Calu3 (cell line): ENCODE measurements around the gene EFCAB6. TPM values are rescaled to one million over a fixed set of nuclear protein-coding genes. Genes with fewer than 3 reads are reported as not detected.

Experiments used
- BruUV-seq: library from RNA; stranded (reverse); fragments of 400-500 nt; replicated peaks from 2 replicates; lab custom pipeline; 2021; lab: Mats Ljungman, UMichigan
- CTCF ChIA-PET: fragments of 300-600 bp; sonication (Branson Sonifier 250); formaldehyde crosslinking; loops from one replicate; lab custom pipeline; 2022; ENCODE audit warnings: antibody characterized with exemption; lab: Charles Lee
- DNase-seq: peaks from one replicate; pipeline ENCODE4 v3.0.0; 2022
- H3K27ac Mint-ChIP-seq: one replicate; pipeline ENCODE4 v1.8.0; 2022; ENCODE audit warnings: mixed read lengths; ENCODE audit not compliant: unreplicated experiment
- H3K27me3 Mint-ChIP-seq: one replicate; pipeline ENCODE4 v1.8.0; 2022; ENCODE audit warnings: mixed read lengths; ENCODE audit not compliant: unreplicated experiment
- H3K36me3 Mint-ChIP-seq: one replicate; pipeline ENCODE4 v1.8.0; 2022; ENCODE audit warnings: mild to moderate bottlenecking, moderate library complexity, mixed read lengths; ENCODE audit not compliant: insufficient read depth, unreplicated experiment
- H3K4me1 Mint-ChIP-seq: one replicate; pipeline ENCODE4 v1.8.0; 2022; ENCODE audit warnings: mild to moderate bottlenecking, low read depth, mixed read lengths; ENCODE audit not compliant: unreplicated experiment
- H3K4me3 Mint-ChIP-seq: one replicate; pipeline ENCODE4 v1.8.0; 2022; ENCODE audit warnings: mild to moderate bottlenecking, low read depth, moderate library complexity, mixed read lengths; ENCODE audit not compliant: unreplicated experiment
- H3K9me3 Mint-ChIP-seq: one replicate; pipeline ENCODE4 v1.8.0; 2022; ENCODE audit warnings: low read depth, mixed read lengths; ENCODE audit not compliant: unreplicated experiment
- CTCF ChIP-seq: fragments of 200-600 bp; IDR thresholded peaks from one replicate; pipeline ENCODE4 v1.8.0; 2022; ENCODE audit warnings: antibody characterized with exemption; ENCODE audit not compliant: unreplicated experiment
- intact Hi-C: fragments of 100-400 bp; cut with micrococcal nuclease; formaldehyde crosslinking; loops from one replicate; pipeline ENCODE4 v1.10.0; 2022; ENCODE audit not compliant: unreplicated experiment
- total RNA-seq: library from RNA; stranded (reverse); gene quantifications from 2 replicates; pipeline ENCODE4 v1.2.3, GENCODE V29; 2022

EFCAB6 gene
- total RNA-seq, 1 experiment from 2014 or later, result 2.2 TPM

- BruUV-seq, result no TSS peak
- Mint-ChIP-seq H3K36me3 (peaks cover 5% of the 10 kb centered on the region), H3K27ac (no peak overlapping the region), H3K4me3 (no peak overlapping the region), H3K27me3 (no peaks in the 10 kb centered on the region), H3K9me3 (no peaks in the 10 kb centered on the region), H3K4me1 (no peaks in the 10 kb centered on the region)
- intact Hi-C loops, result no loop called here
- no peak for TF ChIP-seq CTCF
- no peak for DNase-seq
- CTCF ChIA-PET, result no interaction called here
These were observed 28.7 kb upstream of the EFCAB6 start for GRCh38 chr22:43840851-43841250.

GRCh38 chr22:43840431-43840830 lies 28.3 kb upstream of the EFCAB6 start:
- no peaks in the 10 kb centered on the region for H3K27me3 Mint-ChIP-seq
- peaks cover 4% of the 10 kb centered on the region for H3K36me3 Mint-ChIP-seq
- DNase-seq, result no peak
- intact Hi-C loops, result no loop called here
- no peaks in the 10 kb centered on the region for H3K9me3 Mint-ChIP-seq
- TF ChIP-seq CTCF, result no peak
- CTCF ChIA-PET, result no interaction called here
- H3K4me3 Mint-ChIP-seq, result no peak overlapping the region
- BruUV-seq, result no TSS peak
- no peaks in the 10 kb centered on the region for H3K4me1 Mint-ChIP-seq
- H3K27ac Mint-ChIP-seq, result no peak overlapping the region

- Mint-ChIP-seq H3K9me3 (no peaks in the 10 kb centered on the region), H3K4me1 (no peaks in the 10 kb centered on the region), H3K27me3 (no peaks in the 10 kb centered on the region), H3K27ac (no peak overlapping the region), H3K4me3 (no peak overlapping the region), H3K36me3 (no peaks in the 10 kb centered on the region)
- no peak for TF ChIP-seq CTCF
- BruUV-seq, result no TSS peak
- intact Hi-C loops, result no loop called here
- CTCF ChIA-PET, result no interaction called here
- DNase-seq, result no peak
These were observed 27.7 kb upstream of the EFCAB6 start for GRCh38 chr22:43839781-43840180.

- Mint-ChIP-seq H3K27me3 (no peaks in the 10 kb centered on the region), H3K9me3 (no peaks in the 10 kb centered on the region), H3K27ac (no peak overlapping the region), H3K36me3 (no peaks in the 10 kb centered on the region), H3K4me3 (no peak overlapping the region), H3K4me1 (no peaks in the 10 kb centered on the region)
- DNase-seq, result no peak
- CTCF ChIA-PET, result no interaction called here
- no TSS peak for BruUV-seq
- intact Hi-C loops, result no loop called here
- TF ChIP-seq CTCF, result no peak
These were observed 26.6 kb upstream of the EFCAB6 start for GRCh38 chr22:43838571-43839307.
